PC-3 (cell line): ENCODE measurements around the gene SERPING1. TPM values are rescaled to one million over a fixed set of nuclear protein-coding genes. Genes with fewer than 3 reads are reported as not detected.

Experiments
- ATAC-seq: fragments of 200-7000 bp; cut with Tn5 transposase; 2 replicates; pipeline ENCODE4 v1.9.1; 2020; ENCODE audit warnings: mild to moderate bottlenecking, moderate library complexity
- BruUV-seq: library from RNA; stranded (reverse); fragments of 400-500 nt; replicated peaks from 2 replicates; lab custom pipeline; 2021; lab: Mats Ljungman, UMichigan
- CTCF ChIA-PET: fragments of 300-600 bp; sonication (Branson Sonifier 250); formaldehyde crosslinking; loops from one replicate; lab custom pipeline; 2022; ENCODE audit warnings: antibody characterized with exemption; lab: Charles Lee
- POLR2A ChIA-PET: fragments of 300-600 bp; sonication (Branson Sonifier 250); formaldehyde crosslinking; loops from one replicate; lab custom pipeline; 2022; ENCODE audit warnings: antibody characterized with exemption; ENCODE audit not compliant: unreplicated experiment; lab: Charles Lee
- DNase-seq: peaks from one replicate; pipeline ENCODE4 v3.0.0-alpha.2; 2015
- H2AFZ ChIP-seq: fragments of 300-600 bp; sonication (generic); 2 replicates; pipeline ENCODE4 v1.6.0; 2016; ENCODE audit warnings: antibody characterized with exemption, low read length
- H3F3A ChIP-seq: fragments of 300-600 bp; sonication (generic); one replicate; pipeline ENCODE4 v1.6.0; 2017; ENCODE audit warnings: antibody characterized with exemption, low read length, control low read depth, mild to moderate bottlenecking; ENCODE audit not compliant: unreplicated experiment
- H3K27ac ChIP-seq: fragments of 300-600 bp; sonication (generic); 2 replicates; pipeline ENCODE4 v1.5.1; 2016; ENCODE audit warnings: mild to moderate bottlenecking, low read length
- H3K27me3 ChIP-seq: fragments of 300-600 bp; sonication (generic); 2 replicates; pipeline ENCODE4 v1.6.1; 2016; ENCODE audit warnings: low read length, mixed read lengths
- H3K36me3 ChIP-seq: fragments of 300-600 bp; sonication (generic); 2 replicates; pipeline ENCODE4 v1.6.1; 2016; ENCODE audit warnings: low read depth, mixed run types, low read length, mixed read lengths
- H3K4me1 ChIP-seq: fragments of 300-600 bp; sonication (generic); 2 replicates; pipeline ENCODE4 v1.5.1; 2016; ENCODE audit warnings: low read length; ENCODE audit not compliant: insufficient read depth
- H3K4me2 ChIP-seq: fragments of 300-600 bp; sonication (generic); 2 replicates; pipeline ENCODE4 v1.6.0; 2016; ENCODE audit warnings: low read length
- H3K4me3 ChIP-seq: fragments of 300-600 bp; sonication (generic); 2 replicates; pipeline ENCODE4 v1.5.1; 2016; ENCODE audit warnings: mild to moderate bottlenecking, low read length, mixed read lengths
- H3K79me2 ChIP-seq: fragments of 300-600 bp; sonication (generic); 2 replicates; pipeline ENCODE4 v1.6.1; 2017; ENCODE audit warnings: low read length, mixed read lengths
- H3K9ac ChIP-seq: fragments of 300-600 bp; sonication (generic); 2 replicates; pipeline ENCODE4 v1.6.0; 2016; ENCODE audit warnings: mild to moderate bottlenecking, low read length
- H3K9me2 ChIP-seq: fragments of 300-600 bp; sonication (generic); replicated peaks from 2 replicates; pipeline ENCODE4 v1.6.1; 2016; ENCODE audit warnings: mixed run types, low read length, mixed read lengths
- H3K9me3 ChIP-seq: fragments of 300-600 bp; sonication (generic); 2 replicates; pipeline ENCODE4 v1.6.1; 2016; ENCODE audit warnings: low read length, mixed read lengths
- H4K20me1 ChIP-seq: fragments of 300-600 bp; sonication (generic); 2 replicates; pipeline ENCODE4 v1.6.1; 2016; ENCODE audit warnings: low read length, mixed read lengths
- EZH2 ChIP-seq: fragments of 300-600 bp; sonication (generic); IDR thresholded peaks from one replicate; pipeline ENCODE4 v1.6.1; 2017; ENCODE audit warnings: antibody characterized with exemption, mild to moderate bottlenecking, low read length; ENCODE audit not compliant: unreplicated experiment
- EZH2phosphoT487 ChIP-seq: fragments of 300-600 bp; sonication (generic); IDR thresholded peaks from 2 replicates; pipeline ENCODE4 v1.6.1; 2018; ENCODE audit warnings: mild to moderate bottlenecking, antibody characterized with exemption, low read length, borderline replicate concordance
- intact Hi-C: fragments of 100-400 bp; cut with micrococcal nuclease; formaldehyde crosslinking; loops from 2 replicates; pipeline ENCODE4 v1.9.0; 2023
- total RNA-seq: library from RNA; depleted of rRNA; stranded (reverse); fragments of >200 nt; gene quantifications from 2 replicates; pipeline ENCODE4 v1.2.3, GENCODE V29; 2014
- TF ChIP-seq, protein P1 (sequence below): fragments of 300-600 bp; sonication (generic); conservative IDR thresholded peaks from 2 replicates; pipeline ENCODE4 v1.5.1; 2017; ENCODE audit warnings: antibody characterized with exemption, low read depth, mild to moderate bottlenecking, low read length

SERPING1 gene
- total RNA-seq, 1 experiment from 2014 or later: not detected

DNA sequence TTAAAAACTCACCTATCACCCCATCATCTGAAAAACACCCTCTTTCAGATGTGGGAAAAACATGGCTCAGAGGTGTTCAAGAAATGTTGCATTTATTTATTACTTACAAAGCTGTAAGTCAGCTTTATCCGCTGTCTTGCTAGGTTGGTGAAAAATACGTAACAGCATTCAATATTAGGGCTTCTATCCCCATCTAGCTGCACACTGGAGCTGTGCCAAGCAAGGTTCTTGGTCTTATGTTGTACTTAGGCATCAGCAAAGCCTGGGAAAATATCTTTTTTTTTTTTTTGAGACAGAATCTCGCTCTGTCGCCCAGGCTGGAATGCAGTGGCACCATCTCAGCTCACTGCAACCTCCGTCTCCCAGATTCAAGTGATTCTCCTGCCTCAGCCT, 7.5 kb downstream of the SERPING1 start:
- no peaks in the 10 kb centered on the region for H3K9me2 ChIP-seq
- DNase-seq (no peak), ATAC-seq (no peak)
- H3K4me2 ChIP-seq: no peak overlapping the region
- no peak overlapping the region for H3K4me3 ChIP-seq
- no TSS peak for BruUV-seq
- no peak overlapping the region for H3K9ac ChIP-seq
- no peaks in the 10 kb centered on the region for H4K20me1 ChIP-seq
- H3K27me3 ChIP-seq: peaks cover 46% of the 10 kb centered on the region
- no peaks in the 10 kb centered on the region for H3K4me1 ChIP-seq
- H2AFZ ChIP-seq: no peak overlapping the region
- intact Hi-C loops: no loop called here
- ChIA-PET CTCF (interaction anchor here (0.6 kb wide), 1 partner anchor 1045 kb away, joined by 3 read pairs; no protein-coding TSS in a partner anchor), POLR2A (no interaction called here)
- no peaks in the 10 kb centered on the region for H3F3A ChIP-seq
- no peaks in the 10 kb centered on the region for H3K36me3 ChIP-seq
- no peaks in the 10 kb centered on the region for H3K9me3 ChIP-seq
- no peaks in the 10 kb centered on the region for H3K79me2 ChIP-seq
- no peak overlapping the region for H3K27ac ChIP-seq
- TF ChIP-seq, protein P1, sequence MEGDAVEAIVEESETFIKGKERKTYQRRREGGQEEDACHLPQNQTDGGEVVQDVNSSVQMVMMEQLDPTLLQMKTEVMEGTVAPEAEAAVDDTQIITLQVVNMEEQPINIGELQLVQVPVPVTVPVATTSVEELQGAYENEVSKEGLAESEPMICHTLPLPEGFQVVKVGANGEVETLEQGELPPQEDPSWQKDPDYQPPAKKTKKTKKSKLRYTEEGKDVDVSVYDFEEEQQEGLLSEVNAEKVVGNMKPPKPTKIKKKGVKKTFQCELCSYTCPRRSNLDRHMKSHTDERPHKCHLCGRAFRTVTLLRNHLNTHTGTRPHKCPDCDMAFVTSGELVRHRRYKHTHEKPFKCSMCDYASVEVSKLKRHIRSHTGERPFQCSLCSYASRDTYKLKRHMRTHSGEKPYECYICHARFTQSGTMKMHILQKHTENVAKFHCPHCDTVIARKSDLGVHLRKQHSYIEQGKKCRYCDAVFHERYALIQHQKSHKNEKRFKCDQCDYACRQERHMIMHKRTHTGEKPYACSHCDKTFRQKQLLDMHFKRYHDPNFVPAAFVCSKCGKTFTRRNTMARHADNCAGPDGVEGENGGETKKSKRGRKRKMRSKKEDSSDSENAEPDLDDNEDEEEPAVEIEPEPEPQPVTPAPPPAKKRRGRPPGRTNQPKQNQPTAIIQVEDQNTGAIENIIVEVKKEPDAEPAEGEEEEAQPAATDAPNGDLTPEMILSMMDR: no peak
- no peak for TF ChIP-seq EZH2
- no peak for TF ChIP-seq EZH2phosphoT487

DNA sequence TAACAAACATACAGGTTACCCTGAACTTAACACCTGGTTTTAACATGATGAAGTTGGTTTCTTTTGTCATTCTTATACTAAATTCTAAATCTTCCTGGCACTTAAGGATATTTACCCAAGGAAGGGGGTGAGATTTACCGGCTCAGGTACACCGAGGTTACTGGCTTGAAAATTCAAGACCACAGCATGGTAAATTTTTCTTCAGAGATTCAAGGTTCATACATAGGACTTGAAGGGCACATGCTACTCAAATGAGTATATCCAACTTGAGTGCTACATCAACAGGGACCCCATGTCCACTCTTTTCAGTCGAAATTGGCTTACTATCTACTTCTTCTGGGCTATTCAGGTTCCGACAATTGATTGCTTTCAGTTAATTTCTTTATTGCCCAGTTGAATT, 12.7 kb downstream of the SERPING1 start:
- no peaks in the 10 kb centered on the region for H3K4me1 ChIP-seq
- H3K79me2 ChIP-seq: no peaks in the 10 kb centered on the region
- CTCF ChIA-PET: no interaction called here
- no peak overlapping the region for H2AFZ ChIP-seq
- no peaks in the 10 kb centered on the region for H3F3A ChIP-seq
- H4K20me1 ChIP-seq: no peaks in the 10 kb centered on the region
- H3K9ac ChIP-seq: no peak overlapping the region
- intact Hi-C loops: no loop called here
- BruUV-seq: no TSS peak
- peaks cover 83% of the 10 kb centered on the region for H3K27me3 ChIP-seq
- no peak overlapping the region for H3K4me2 ChIP-seq
- H3K27ac ChIP-seq: no peak overlapping the region
- H3K36me3 ChIP-seq: no peaks in the 10 kb centered on the region
- ATAC-seq: no peak
- TF ChIP-seq, protein P1: no peak
- TF ChIP-seq EZH2phosphoT487: no peak
- no peak for TF ChIP-seq EZH2
- no peaks in the 10 kb centered on the region for H3K9me2 ChIP-seq
- POLR2A ChIA-PET: no interaction called here
- no peaks in the 10 kb centered on the region for H3K9me3 ChIP-seq
- no peak overlapping the region for H3K4me3 ChIP-seq
- no peak for DNase-seq

DNA sequence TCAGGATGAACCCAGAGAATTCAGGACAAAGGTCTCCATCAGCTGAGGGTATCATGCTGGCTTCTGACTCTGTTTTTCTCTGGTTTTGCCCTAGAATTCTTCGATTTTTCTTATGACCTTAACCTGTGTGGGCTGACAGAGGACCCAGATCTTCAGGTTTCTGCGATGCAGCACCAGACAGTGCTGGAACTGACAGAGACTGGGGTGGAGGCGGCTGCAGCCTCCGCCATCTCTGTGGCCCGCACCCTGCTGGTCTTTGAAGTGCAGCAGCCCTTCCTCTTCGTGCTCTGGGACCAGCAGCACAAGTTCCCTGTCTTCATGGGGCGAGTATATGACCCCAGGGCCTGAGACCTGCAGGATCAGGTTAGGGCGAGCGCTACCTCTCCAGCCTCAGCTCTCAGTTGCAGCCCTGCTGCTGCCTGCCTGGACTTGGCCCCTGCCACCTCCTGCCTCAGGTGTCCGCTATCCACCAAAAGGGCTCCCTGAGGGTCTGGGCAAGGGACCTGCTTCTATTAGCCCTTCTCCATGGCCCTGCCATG, 16.8 kb downstream of the SERPING1 start:
- no TSS peak for BruUV-seq
- no peaks in the 10 kb centered on the region for H3K79me2 ChIP-seq
- no peak overlapping the region for H3K9ac ChIP-seq
- H3F3A ChIP-seq: no peaks in the 10 kb centered on the region
- no peak overlapping the region for H3K4me3 ChIP-seq
- CTCF ChIA-PET: no interaction called here
- no peaks in the 10 kb centered on the region for H3K4me1 ChIP-seq
- H3K9me3 ChIP-seq: no peaks in the 10 kb centered on the region
- TF ChIP-seq EZH2 (no peak), EZH2phosphoT487 (no peak)
- TF ChIP-seq, protein P1: no peak
- DNase-seq (no peak), ATAC-seq (no peak)
- no peaks in the 10 kb centered on the region for H3K36me3 ChIP-seq
- POLR2A ChIA-PET: no interaction called here
- H3K27ac ChIP-seq: no peak overlapping the region
- H3K4me2 ChIP-seq: no peak overlapping the region
- intact Hi-C loops: no loop called here
- no peaks in the 10 kb centered on the region for H3K9me2 ChIP-seq
- no peak overlapping the region for H2AFZ ChIP-seq
- peaks cover 70% of the 10 kb centered on the region for H3K27me3 ChIP-seq
- H4K20me1 ChIP-seq: no peaks in the 10 kb centered on the region
